ENCODE measurements around the gene YWHAG.

GRCh38 chr7:76315364-76315763 lies 43.4 kb downstream of the YWHAG start:
- no peak for TF ChIP-seq CTCF (conservative IDR thresholded peaks at IDR 0.05; ENCODE audit: low read length)
- no peak for TF ChIP-seq EZH2phosphoT487 (IDR thresholded peaks at IDR 0.05; ENCODE audit: borderline replicate concordance)
